ENCODE results near the gene MBL2. TPM values are rescaled to one million over a fixed set of nuclear protein-coding genes. Genes with fewer than 3 reads are reported as not detected.

MBL2 gene
- total RNA-seq, 1 donor from 2014 or later = not detected

DNA sequence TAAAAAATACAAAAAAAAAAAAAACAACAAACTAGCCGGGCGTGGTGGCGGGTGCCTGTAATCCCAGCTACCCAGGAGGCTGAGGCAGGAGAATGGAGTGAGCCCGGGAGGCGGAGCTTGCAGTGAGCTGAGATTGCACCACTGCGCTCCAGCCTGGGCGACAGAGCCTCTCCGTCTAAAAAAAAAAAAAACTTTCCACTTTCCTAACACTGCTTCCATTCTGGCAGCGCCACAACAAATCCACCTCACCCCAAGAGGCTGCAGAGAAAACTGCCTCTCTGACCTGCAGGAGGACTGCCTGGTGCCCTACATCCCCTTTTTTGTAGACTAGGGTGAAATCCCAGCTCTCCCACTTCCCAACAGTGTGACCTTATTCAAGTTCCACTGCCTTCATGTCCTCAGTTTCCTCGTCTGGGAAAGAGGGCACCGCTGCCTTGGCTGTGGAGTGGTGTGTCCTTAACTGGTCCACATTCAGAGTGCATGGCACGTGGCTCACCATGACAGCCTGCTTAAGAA, 2.6 kb upstream of the MBL2 start:
- POLR2A ChIA-PET = no interaction called here

GRCh38 chr10:52774600-52775106, 2.1 kb upstream of the MBL2 start:
- intact Hi-C loops (cut with micrococcal nuclease) = no loop called here

More for the DNA sequence above, 2.6 kb upstream of the MBL2 start:
- intact Hi-C loops (cut with micrococcal nuclease) = no loop called here
- Mint-ChIP-seq H3K4me3 (no peak overlapping the region), H3K9me3 (no peaks in the 10 kb centered on the region), H3K4me1 (no peaks in the 10 kb centered on the region), H3K27me3 (no peaks in the 10 kb centered on the region), H3K36me3 (ENCODE audit: low read depth) (no peaks in the 10 kb centered on the region), H3K27ac (no peak overlapping the region)
- CTCF ChIA-PET = interaction anchor here (0.7 kb wide), 1 partner anchor 466 kb away, joined by 3 read pairs; no protein-coding TSS in a partner anchor
- DNase-seq (no peak), ATAC-seq (ENCODE audit: low read depth) (no peak)
- TF ChIP-seq, protein P1, sequence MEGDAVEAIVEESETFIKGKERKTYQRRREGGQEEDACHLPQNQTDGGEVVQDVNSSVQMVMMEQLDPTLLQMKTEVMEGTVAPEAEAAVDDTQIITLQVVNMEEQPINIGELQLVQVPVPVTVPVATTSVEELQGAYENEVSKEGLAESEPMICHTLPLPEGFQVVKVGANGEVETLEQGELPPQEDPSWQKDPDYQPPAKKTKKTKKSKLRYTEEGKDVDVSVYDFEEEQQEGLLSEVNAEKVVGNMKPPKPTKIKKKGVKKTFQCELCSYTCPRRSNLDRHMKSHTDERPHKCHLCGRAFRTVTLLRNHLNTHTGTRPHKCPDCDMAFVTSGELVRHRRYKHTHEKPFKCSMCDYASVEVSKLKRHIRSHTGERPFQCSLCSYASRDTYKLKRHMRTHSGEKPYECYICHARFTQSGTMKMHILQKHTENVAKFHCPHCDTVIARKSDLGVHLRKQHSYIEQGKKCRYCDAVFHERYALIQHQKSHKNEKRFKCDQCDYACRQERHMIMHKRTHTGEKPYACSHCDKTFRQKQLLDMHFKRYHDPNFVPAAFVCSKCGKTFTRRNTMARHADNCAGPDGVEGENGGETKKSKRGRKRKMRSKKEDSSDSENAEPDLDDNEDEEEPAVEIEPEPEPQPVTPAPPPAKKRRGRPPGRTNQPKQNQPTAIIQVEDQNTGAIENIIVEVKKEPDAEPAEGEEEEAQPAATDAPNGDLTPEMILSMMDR (IDR thresholded peaks at IDR 0.05) = no peak

GRCh38 chr10:52774182-52774581, 1.6 kb upstream of the MBL2 start:
- Mint-ChIP-seq H3K27me3 (no peaks in the 10 kb centered on the region), H3K9me3 (no peaks in the 10 kb centered on the region), H3K4me1 (no peaks in the 10 kb centered on the region), H3K27ac (no peak overlapping the region), H3K4me3 (no peak overlapping the region), H3K36me3 (ENCODE audit: low read depth) (no peaks in the 10 kb centered on the region)
- POLR2A ChIA-PET = no interaction called here
- DNase-seq = no peak
- ATAC-seq (ENCODE audit: low read depth) = no peak
- intact Hi-C loops (cut with micrococcal nuclease) = no loop called here
- CTCF ChIA-PET = no interaction called here
- TF ChIP-seq, protein P1 (IDR thresholded peaks at IDR 0.05) = no peak

More at GRCh38 chr10:52774600-52775106, 2.1 kb upstream of the MBL2 start:
- Mint-ChIP-seq H3K27ac (no peak overlapping the region), H3K4me1 (no peaks in the 10 kb centered on the region), H3K36me3 (ENCODE audit: low read depth) (no peaks in the 10 kb centered on the region), H3K4me3 (no peak overlapping the region), H3K9me3 (no peaks in the 10 kb centered on the region), H3K27me3 (no peaks in the 10 kb centered on the region)
- TF ChIP-seq, protein P1 (IDR thresholded peaks at IDR 0.05) = no peak
- no peak for DNase-seq
- ChIA-PET POLR2A (no interaction called here), CTCF (interaction anchor here (0.7 kb wide), 1 partner anchor 466 kb away, joined by 3 read pairs; no protein-coding TSS in a partner anchor)
- ATAC-seq (ENCODE audit: low read depth) = no peak

DNA sequence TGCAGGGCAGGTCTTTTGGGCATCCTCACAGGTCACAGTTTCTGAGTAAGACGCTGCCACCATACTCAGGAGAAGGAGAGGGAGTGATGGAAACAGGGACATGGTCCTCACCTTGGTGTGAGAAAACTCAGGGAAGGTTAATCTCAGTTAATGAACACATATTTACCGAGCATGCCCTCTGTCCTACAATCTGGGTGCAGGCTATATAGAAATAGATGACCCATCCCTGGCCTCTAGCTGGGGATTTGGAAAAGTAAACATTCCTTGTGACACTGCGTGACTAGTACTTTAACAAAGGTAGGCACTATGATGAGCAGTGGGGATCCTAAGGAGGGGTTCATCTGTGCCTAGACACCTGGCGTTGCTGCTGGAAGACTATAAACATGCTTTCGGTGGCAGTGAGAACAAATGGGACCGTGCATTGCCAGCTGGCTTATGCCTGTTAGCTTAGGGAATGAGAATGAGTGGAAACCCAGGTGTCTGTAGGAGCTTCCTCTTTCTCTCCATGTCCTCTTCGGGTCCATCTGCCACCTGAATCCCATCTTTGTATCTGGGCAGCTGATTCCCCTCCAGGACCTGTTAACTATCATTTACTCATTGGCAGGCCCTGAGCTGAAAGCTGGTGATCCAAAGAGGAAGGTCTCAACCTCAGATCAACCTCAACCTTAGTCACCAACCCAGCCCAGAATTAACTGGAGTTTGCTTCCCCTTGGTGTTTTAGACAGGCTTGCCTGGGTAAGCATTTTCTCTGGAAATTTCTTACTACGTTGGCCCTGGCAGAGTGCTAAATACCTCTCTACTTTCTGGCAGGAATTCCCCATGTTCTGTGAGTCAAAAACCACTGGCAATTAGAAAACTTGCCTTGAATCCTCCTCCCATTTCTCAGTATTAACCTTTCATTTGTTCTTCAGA, 794 bp downstream of the MBL2 start:
- TF ChIP-seq, protein P1 (IDR thresholded peaks at IDR 0.05) = no peak
- DNase-seq (no peak), ATAC-seq (ENCODE audit: low read depth) (no peak)
- Mint-ChIP-seq H3K27ac (no peak overlapping the region), H3K36me3 (ENCODE audit: low read depth) (no peaks in the 10 kb centered on the region), H3K9me3 (no peaks in the 10 kb centered on the region), H3K27me3 (no peaks in the 10 kb centered on the region), H3K4me3 (no peak overlapping the region), H3K4me1 (no peaks in the 10 kb centered on the region)
- CTCF ChIA-PET = no interaction called here
- intact Hi-C loops (cut with micrococcal nuclease) = no loop called here
- POLR2A ChIA-PET = no interaction called here

DNA sequence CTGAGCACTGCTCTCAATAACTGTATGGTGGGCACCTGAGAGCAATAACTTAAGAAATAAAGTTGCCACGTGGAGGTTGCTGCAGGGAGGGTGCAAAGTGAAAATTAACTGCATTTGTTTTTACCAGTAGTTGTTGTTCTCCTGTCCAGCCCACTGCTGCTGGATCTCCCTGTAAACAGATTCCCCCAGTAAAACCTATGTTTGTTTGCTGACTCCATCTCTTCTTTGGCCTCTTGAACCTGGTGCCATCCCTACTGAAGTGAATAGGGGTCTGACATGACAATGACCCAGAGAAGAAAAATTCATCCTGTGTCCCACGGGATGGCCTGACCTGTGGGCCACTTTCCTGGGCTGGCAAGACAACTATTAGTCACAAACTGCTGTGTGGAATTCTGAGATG, 1.7 kb downstream of the MBL2 start:
- Mint-ChIP-seq H3K4me1 (no peaks in the 10 kb centered on the region), H3K36me3 (ENCODE audit: low read depth) (no peaks in the 10 kb centered on the region), H3K27me3 (no peaks in the 10 kb centered on the region), H3K9me3 (no peaks in the 10 kb centered on the region), H3K27ac (no peak overlapping the region), H3K4me3 (no peak overlapping the region)
- intact Hi-C loops (cut with micrococcal nuclease) = no loop called here
- POLR2A ChIA-PET = no interaction called here
- TF ChIP-seq, protein P1 (IDR thresholded peaks at IDR 0.05) = no peak
- ATAC-seq (ENCODE audit: low read depth) (no peak), DNase-seq (no peak)
- CTCF ChIA-PET = no interaction called here
